HL-60 (cell line): ENCODE data around the gene ARMC10.
"Not testable (repeated sequence)": the region's sequence is repeated elsewhere in the genome, so short reads cannot be mapped to it uniquely, and the experiment has no call there.

Experiments
- DNase-seq, 2 experiments: peaks; one replicate each; pipeline ENCODE4 v3.0.0-alpha.2; 2010 to 2020; ENCODE audit warnings: low read depth in 1 of 2, low spot score in 1 of 2
- H3K27ac ChIP-seq: fragments of 250-450 bp; sonication (Bioruptor Pico); replicated peaks from 2 replicates; pipeline ENCODE4 v1.5.1; 2020; ENCODE audit warnings: mild to moderate bottlenecking, moderate library complexity
- H3K27me3 ChIP-seq: fragments of 250-450 bp; sonication (Bioruptor Pico); 2 replicates; pipeline ENCODE4 v1.5.1; 2021; ENCODE audit warnings: mild to moderate bottlenecking, moderate library complexity; ENCODE audit not compliant: insufficient read depth, poor library complexity, severe bottlenecking
- H3K4me3 ChIP-seq: replicated peaks from 2 replicates; pipeline ENCODE4 v1.5.1; 2011; ENCODE audit warnings: mild to moderate bottlenecking, control low read depth, low read length; ENCODE audit not compliant: insufficient read depth
- CTCF ChIP-seq: IDR thresholded peaks from one replicate; pipeline ENCODE4 v1.5.1; 2011; ENCODE audit warnings: low read length, control low read depth, inconsistent platforms; ENCODE audit not compliant: insufficient read depth
- GABPA ChIP-seq: IDR thresholded peaks from 2 replicates; pipeline ENCODE4 v1.6.1; 2012; ENCODE audit warnings: low read depth
- POLR2AphosphoS5 ChIP-seq: IDR thresholded peaks from 2 replicates; pipeline ENCODE4 v1.6.1; 2012; ENCODE audit warnings: low read depth
- REST ChIP-seq: IDR thresholded peaks from 2 replicates; pipeline ENCODE4 v1.6.1; 2012; ENCODE audit warnings: low read depth; ENCODE audit not compliant: insufficient replicate concordance
- SPI1 ChIP-seq: IDR thresholded peaks from 2 replicates; pipeline ENCODE4 v1.6.1; 2012; ENCODE audit warnings: low read depth, mild to moderate bottlenecking, borderline replicate concordance

Gene ARMC10

DNA sequence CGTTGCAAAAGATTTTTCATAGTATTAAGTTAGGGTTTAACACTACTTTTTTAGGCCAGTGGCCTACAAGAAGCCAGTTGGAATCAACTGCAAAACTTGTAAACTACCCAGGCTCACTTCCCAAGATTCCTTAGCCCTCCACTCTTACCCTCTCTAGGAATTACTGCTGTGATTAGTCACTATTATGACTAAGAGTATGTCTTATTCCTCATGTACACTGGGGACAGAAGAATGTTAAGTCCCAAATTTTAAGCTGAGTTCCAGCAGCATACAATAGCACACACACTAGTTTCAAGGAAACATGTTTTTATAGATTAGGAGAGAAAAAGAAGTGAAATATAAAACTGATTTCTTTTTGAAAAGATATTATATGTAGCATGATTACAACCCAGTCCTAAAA lies 43.2 kb upstream of the ARMC10 start:
- H3K27me3 ChIP-seq, result no peaks in the 10 kb centered on the region
- no peak overlapping the region for H3K27ac ChIP-seq
- no peak overlapping the region for H3K4me3 ChIP-seq
- no peak for DNase-seq
- TF ChIP-seq SPI1 (no peak), GABPA (no peak), POLR2AphosphoS5 (no peak), REST (no peak), CTCF (no peak)

DNA sequence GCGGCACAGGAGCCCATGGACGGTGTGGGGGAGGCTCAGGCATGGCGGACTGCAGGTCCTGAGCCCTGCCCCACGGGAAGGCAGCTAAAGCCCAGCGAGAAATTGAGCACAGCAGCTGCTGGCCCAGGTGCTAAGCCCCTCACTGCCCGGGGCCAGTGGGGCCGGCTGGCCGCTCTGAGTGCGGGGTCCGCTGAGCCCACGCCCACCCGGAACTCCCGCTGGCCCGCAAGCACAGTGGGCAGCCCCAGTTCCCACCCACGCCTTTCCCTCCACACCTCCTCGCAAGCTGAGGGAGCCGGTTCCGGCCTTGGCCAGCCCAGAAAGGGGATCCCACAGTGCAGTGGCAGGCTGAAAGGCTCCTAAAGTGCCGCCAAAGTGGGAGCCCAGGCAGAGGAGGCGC lies 40.6 kb upstream of the ARMC10 start:
- not testable (repeated sequence) for H3K27me3 ChIP-seq, DNase-seq, H3K4me3 ChIP-seq, H3K27ac ChIP-seq

GRCh38 chr7:103037476-103037822 lies 37.5 kb upstream of the ARMC10 start:
- no peak overlapping the region for H3K4me3 ChIP-seq
- no peak overlapping the region for H3K27ac ChIP-seq
- DNase-seq, result no peak
- no peaks in the 10 kb centered on the region for H3K27me3 ChIP-seq
- TF ChIP-seq SPI1, result no peak
- no peak for TF ChIP-seq REST
- TF ChIP-seq POLR2AphosphoS5, result no peak
- TF ChIP-seq GABPA, result no peak
- TF ChIP-seq CTCF, result no peak

- DNase-seq, H3K4me3 ChIP-seq, H3K27me3 ChIP-seq, H3K27ac ChIP-seq: not testable (repeated sequence)
These were observed 36.9 kb upstream of the ARMC10 start for GRCh38 chr7:103037823-103038739.

DNA sequence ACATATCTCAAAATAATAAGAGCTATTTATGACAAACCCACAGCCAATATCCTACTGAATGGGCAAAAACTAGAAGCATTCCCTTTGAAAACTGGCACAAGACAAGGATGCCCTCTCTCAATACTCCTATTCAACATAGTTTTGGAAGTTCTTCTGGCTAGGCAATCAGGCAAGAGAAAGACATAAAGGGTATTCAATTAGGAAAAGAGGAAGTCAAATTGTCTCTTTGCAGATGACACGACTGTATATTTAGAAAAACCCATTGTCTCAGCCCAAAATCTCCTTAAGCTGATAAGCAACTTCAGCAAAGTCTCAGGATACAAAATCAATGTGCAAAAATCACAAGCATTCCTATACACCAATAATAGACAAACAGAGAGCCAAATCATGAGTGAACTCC lies 33.1 kb upstream of the ARMC10 start:
- DNase-seq, H3K27ac ChIP-seq, H3K27me3 ChIP-seq, H3K4me3 ChIP-seq: not testable (repeated sequence)
- TF ChIP-seq SPI1, result peak; percentile 64
